B cell (primary cell): Measurements from ENCODE around the gene TULP1. TPM values are rescaled to one million over a fixed set of nuclear protein-coding genes. Genes with fewer than 3 reads are reported as not detected.
A peak's percentile ranks its signal among the peaks of the same experiment; 100 is the strongest.

Experiments used
- ATAC-seq: fragments of 200-7000 bp; cut with Tn5 transposase; one replicate; pipeline ENCODE4 v1.10.0; 2021; ENCODE audit warnings: low read depth, mild to moderate bottlenecking, moderate number of reproducible peaks, moderate library complexity
- CTCF ChIA-PET: fragments of 350-600 bp; sonication (Branson Sonifier 250); formaldehyde crosslinking; loops from one replicate; lab custom pipeline; 2021; ENCODE audit warnings: antibody characterized with exemption, inconsistent platforms; lab: Charles Lee
- POLR2A ChIA-PET: fragments of 350-600 bp; sonication (Branson Sonifier 250); formaldehyde crosslinking; loops from one replicate; lab custom pipeline; 2021; ENCODE audit warnings: antibody characterized with exemption; lab: Charles Lee
- DNase-seq: peaks from one replicate; pipeline ENCODE4 v3.0.0; 2013
- H2AFZ ChIP-seq: 2 replicates; pipeline ENCODE4 v1.6.1; 2012; ENCODE audit warnings: mild to moderate bottlenecking, low read depth, low read length; ENCODE audit not compliant: insufficient read depth, poor library complexity, severe bottlenecking
- H3K27ac ChIP-seq, 2 donors: 1 replicate in 1 of 2; 2 replicates in 1 of 2; pipeline ENCODE4 v1.5.1; 2012 to 2013; ENCODE audit warnings: low read length in 2 of 2, mild to moderate bottlenecking in 2 of 2, moderate library complexity in 1 of 2
- H3K27me3 ChIP-seq, 4 experiments: fragments of 200-600 bp in 1 of 4; sonication (generic) in 1 of 4; replicated peaks in 1 of 4; 1 replicate in 2 of 4; 2 replicates in 2 of 4; pipeline versions ENCODE4 v1.6.1 to v1.7.0; 2013 to 2016; ENCODE audit warnings: low read length in 3 of 4, mild to moderate bottlenecking in 2 of 4, mixed read lengths in 1 of 4, moderate library complexity in 1 of 4; ENCODE audit not compliant: insufficient read depth in 4 of 4, control insufficient read depth in 3 of 4; ENCODE audit errors: control extremely low read depth in 1 of 4
- H3K36me3 ChIP-seq, 2 experiments: replicated peaks in 1 of 2; 1 replicate in 1 of 2; 2 replicates in 1 of 2; pipeline versions ENCODE4 v1.6.1 to v1.7.1; 2013; ENCODE audit warnings: low read length in 1 of 2; ENCODE audit not compliant: insufficient read depth in 2 of 2, control insufficient read depth in 1 of 2; ENCODE audit errors: control extremely low read depth in 1 of 2, extremely low read depth in 1 of 2
- H3K4me1 ChIP-seq, 2 donors: fragments of 200-600 bp in 1 of 2; sonication (generic) in 1 of 2; 1 replicate in 1 of 2; 2 replicates in 1 of 2; pipeline versions ENCODE4 v1.5.1 to v1.6.1; 2013 to 2017; ENCODE audit warnings: low read length in 2 of 2; ENCODE audit not compliant: control insufficient read depth in 2 of 2, insufficient read depth in 2 of 2
- H3K4me2 ChIP-seq: replicated peaks from 2 replicates; pipeline ENCODE3; 2012; ENCODE audit warnings: mild to moderate bottlenecking, low read depth, low read length; ENCODE audit not compliant: poor library complexity, severe bottlenecking
- H3K4me3 ChIP-seq, 5 experiments: fragments of 200-600 bp in 1 of 5; sonication (generic) in 1 of 5; 1 replicate in 3 of 5; 2 replicates in 2 of 5; pipeline versions ENCODE4 v1.5.1 to v1.7.0; 2011 to 2016; ENCODE audit warnings: low read length in 4 of 5, mild to moderate bottlenecking in 4 of 5, low read depth in 2 of 5, control low read depth in 1 of 5, moderate library complexity in 1 of 5; ENCODE audit not compliant: insufficient read depth in 1 of 5; ENCODE audit errors: control extremely low read depth in 1 of 5, extremely low read depth in 1 of 5
- H3K79me2 ChIP-seq: fragments of 200-600 bp; sonication (generic); one replicate; pipeline ENCODE4 v1.6.0; 2016; ENCODE audit warnings: low read length; ENCODE audit not compliant: control insufficient read depth, insufficient read depth
- H3K9ac ChIP-seq: fragments of 200-600 bp; sonication (generic); 2 replicates; pipeline ENCODE4 v1.6.1; 2017; ENCODE audit warnings: mild to moderate bottlenecking, low read length, moderate library complexity
- H3K9me3 ChIP-seq, 3 donors: one replicate each; pipeline versions ENCODE4 v1.6.1 to v1.7.1; 2013; ENCODE audit warnings: low read length in 2 of 3; ENCODE audit not compliant: control insufficient read depth in 2 of 3, insufficient read depth in 1 of 3; ENCODE audit errors: control extremely low read depth in 1 of 3
- H4K20me1 ChIP-seq: 2 replicates; pipeline ENCODE4 v1.6.0; 2012; ENCODE audit warnings: mild to moderate bottlenecking, low read length; ENCODE audit not compliant: insufficient read depth, control insufficient read depth, poor library complexity, severe bottlenecking
- H3K27ac Mint-ChIP-seq: one replicate; pipeline ENCODE4 v1.8.0; 2021; ENCODE audit warnings: mixed read lengths
- H3K27me3 Mint-ChIP-seq: one replicate; pipeline ENCODE4 v1.8.0; 2021; ENCODE audit warnings: mixed read lengths
- H3K4me1 Mint-ChIP-seq: one replicate; pipeline ENCODE4 v1.8.0; 2021; ENCODE audit warnings: mixed read lengths
- H3K4me3 Mint-ChIP-seq: one replicate; pipeline ENCODE4 v1.8.0; 2021; ENCODE audit warnings: mixed read lengths
- H3K9me3 Mint-ChIP-seq: one replicate; pipeline ENCODE4 v1.8.0; 2022; ENCODE audit warnings: mixed read lengths; ENCODE audit not compliant: insufficient read depth
- CTCF ChIP-seq: fragments of 200-600 bp; IDR thresholded peaks from one replicate; pipeline ENCODE4 v1.8.0; 2022; ENCODE audit warnings: antibody characterized with exemption, mild to moderate bottlenecking
- EZH2 ChIP-seq: IDR thresholded peaks from 2 replicates; pipeline ENCODE4 v1.6.1; 2012; ENCODE audit warnings: borderline replicate concordance, low read depth, mild to moderate bottlenecking, moderate library complexity, low read length; ENCODE audit not compliant: insufficient read depth, poor library complexity, severe bottlenecking
- WGBS: methylation state at CpG from one replicate; pipeline ENCODE4 v1.1.5; 2013; ENCODE audit warnings: missing lambda C conversion rate; ENCODE audit not compliant: insufficient coverage; 5-methylcytosine and 5-hydroxymethylcytosine counted together
- intact Hi-C: fragments of 100-400 bp; cut with micrococcal nuclease; formaldehyde crosslinking; loops from one replicate; pipeline ENCODE4 v1.10.0; 2022
- polyA plus RNA-seq: library from polyadenylated mRNA; depleted of rRNA; stranded (reverse); fragments of >200 nt; gene quantifications from 2 replicates; pipeline ENCODE4 v1.2.3, GENCODE V29; 2012
- total RNA-seq, 2 donors: library from RNA; stranded (reverse); fragments of 120-200 nt in 1 of 2; gene quantifications; 1 replicate in 1 of 2; 2 replicates in 1 of 2; pipeline versions ENCODE4 v1.2.3 to v1.2.4, GENCODE V29; 2013 to 2022

The TULP1 gene
- total and polyA plus RNA-seq, 2 donors (not counting 1 experiment from before 2014, with no cell fraction given), result not detected

- Histone ChIP-seq H3K36me3 (peaks cover 0 to 5% of the 10 kb centered on the region in 2 experiments), H3K4me2 (peak overlapping the region; percentile 96), H3K9ac (peak overlapping the region; percentile 88), H4K20me1 (peaks cover 8% of the 10 kb centered on the region), H3K27ac (peak overlapping the region; percentile 6 to 23), H3K79me2 (peaks cover 4% of the 10 kb centered on the region), H3K9me3 (no peaks in the 10 kb centered on the region), H3K4me3 (peak overlapping the region; percentile 70 to 89 (median 79)), H3K27me3 (no peaks in the 10 kb centered on the region), H3K4me1 (peaks cover 14 to 21% of the 10 kb centered on the region in 2 donors), H2AFZ (peak overlapping the region; percentile 86)
- no peak for TF ChIP-seq CTCF
- TF ChIP-seq EZH2, result no peak
- DNase-seq, result no peak
- Mint-ChIP-seq H3K4me1 (peaks cover 33% of the 10 kb centered on the region), H3K9me3 (no peaks in the 10 kb centered on the region), H3K4me3 (peak overlapping the region; percentile 84), H3K27ac (peak overlapping the region; percentile 57), H3K27me3 (no peaks in the 10 kb centered on the region)
- intact Hi-C loops, result loop anchor here (1.0 to 5.0 kb wide), 5 partner anchors 17 to 576 kb away; partner anchors contain the start of genes ARMC12, MAPK14, RPL10A and TEAD3
- CTCF ChIA-PET, result interaction anchor here (0.6 to 11.4 kb wide), 17 partner anchors 17 to 187 kb away, joined by 3 to 205 read pairs (median 5); partner anchors contain the start of genes DEF6, PPARD and RPL10A
- WGBS, result 31% methylated on average over 7 of the region's 20 CpGs
- no peak for ATAC-seq
- POLR2A ChIA-PET, result interaction anchor here (0.9 to 2.3 kb wide), 5 partner anchors 16 to 155 kb away, joined by 3 to 7 read pairs (median 3); partner anchors contain the start of gene RPL10A
Measured at GRCh38 chr6:35451354-35452182, 61.1 kb downstream of the TULP1 start.
